OCI-LY7 (cell line): ENCODE measurements around the gene PDGFD.

ENCODE experiments used
- CTCF ChIP-seq: fragments of 200-600 bp; sonication (generic); conservative IDR thresholded peaks from 2 replicates; pipeline ENCODE4 v1.5.1; 2014; ENCODE audit warnings: mild to moderate bottlenecking, antibody characterized with exemption, low read length, moderate library complexity, mixed read lengths
- EZH2phosphoT487 ChIP-seq: fragments of 200-600 bp; sonication (generic); IDR thresholded peaks from 2 replicates; pipeline ENCODE4 v1.6.1; 2018; ENCODE audit warnings: low read depth, borderline replicate concordance, mild to moderate bottlenecking, mixed run types, antibody characterized with exemption, low read length, moderate library complexity, mixed read lengths

DNA sequence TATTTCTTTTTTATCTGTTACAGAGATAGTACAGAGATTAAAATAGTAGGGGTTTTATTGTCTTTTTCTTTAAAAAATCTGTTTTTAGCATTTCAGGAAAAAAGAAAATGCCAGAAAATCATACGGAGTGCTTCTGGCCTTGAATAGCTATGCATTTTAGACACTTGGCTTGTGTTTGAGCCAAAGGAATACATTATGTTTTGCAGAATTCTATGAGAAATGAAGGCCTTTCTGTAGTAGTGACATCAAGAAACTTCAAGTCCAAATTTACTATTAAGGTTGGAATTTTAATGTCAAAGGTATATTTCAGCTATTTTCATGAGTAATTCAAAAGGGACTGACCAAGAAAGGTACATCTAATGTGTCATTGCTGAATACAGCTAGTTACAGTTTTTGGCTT lies 183.8 kb downstream of the PDGFD start:
- TF ChIP-seq CTCF (no peak), EZH2phosphoT487 (no peak)
